ENCODE measurements around the gene D2HGDH.

GRCh38 chr2:241719093-241719492 lies 15.3 kb upstream of the D2HGDH start:
- TF ChIP-seq CTCF (IDR thresholded peaks at IDR 0.05; ENCODE audit: low read depth, low read length, poor library complexity, severe bottlenecking) (no peak), EZH2phosphoT487 (IDR thresholded peaks at IDR 0.05; ENCODE audit: borderline replicate concordance, low read length) (no peak)

Measured in DOHH2 (cell line).